GM21367 (cell line): ENCODE measurements around the gene DYNLT4.

Experiments used
- ATAC-seq: cut with Tn5 transposase; IDR thresholded peaks from one replicate; pipeline ENCODE4 v1.9.1; 2021; ENCODE audit not compliant: unreplicated experiment

The DYNLT4 gene

DNA sequence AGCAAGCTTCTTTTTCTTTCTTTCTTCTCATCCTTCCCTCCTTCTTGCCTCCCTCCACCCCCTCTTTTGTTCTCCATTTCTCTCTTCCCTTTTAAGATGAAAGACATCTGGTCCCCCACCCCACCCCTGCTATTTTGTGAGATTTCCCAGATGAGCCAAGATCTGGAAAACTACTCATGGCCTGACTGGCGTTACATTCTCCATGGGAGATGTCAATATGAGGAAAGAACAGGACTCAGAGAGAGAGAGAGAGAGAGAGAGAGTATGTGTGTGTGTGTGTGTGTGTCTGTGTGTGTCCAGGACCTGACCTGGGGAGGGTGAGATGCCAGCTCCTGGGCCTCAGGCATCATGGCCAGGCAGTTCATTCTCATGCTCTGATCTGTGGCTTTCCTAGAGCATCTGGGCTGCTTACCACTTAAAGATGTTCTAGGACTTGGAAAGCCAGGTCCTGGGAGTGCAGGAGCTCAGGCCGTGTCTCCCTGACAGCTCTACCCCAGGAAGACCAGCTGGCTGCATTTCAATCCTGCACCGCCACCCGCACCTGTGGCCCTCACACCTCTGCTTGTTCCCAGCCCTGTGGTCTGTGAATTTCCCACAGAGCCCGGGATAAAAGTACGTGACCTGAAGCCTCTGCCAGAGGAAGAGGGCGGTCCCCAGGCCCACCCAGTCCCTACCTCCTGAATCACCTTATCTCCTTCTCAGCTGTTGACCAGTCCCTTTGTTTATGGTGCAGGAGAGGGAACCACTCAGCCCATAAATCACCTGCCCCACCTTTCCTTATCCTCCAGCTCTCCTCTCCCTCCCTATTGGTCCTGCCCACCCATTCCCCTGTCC lies 16.0 kb downstream of the DYNLT4 start:
- ATAC-seq = no peak

DNA sequence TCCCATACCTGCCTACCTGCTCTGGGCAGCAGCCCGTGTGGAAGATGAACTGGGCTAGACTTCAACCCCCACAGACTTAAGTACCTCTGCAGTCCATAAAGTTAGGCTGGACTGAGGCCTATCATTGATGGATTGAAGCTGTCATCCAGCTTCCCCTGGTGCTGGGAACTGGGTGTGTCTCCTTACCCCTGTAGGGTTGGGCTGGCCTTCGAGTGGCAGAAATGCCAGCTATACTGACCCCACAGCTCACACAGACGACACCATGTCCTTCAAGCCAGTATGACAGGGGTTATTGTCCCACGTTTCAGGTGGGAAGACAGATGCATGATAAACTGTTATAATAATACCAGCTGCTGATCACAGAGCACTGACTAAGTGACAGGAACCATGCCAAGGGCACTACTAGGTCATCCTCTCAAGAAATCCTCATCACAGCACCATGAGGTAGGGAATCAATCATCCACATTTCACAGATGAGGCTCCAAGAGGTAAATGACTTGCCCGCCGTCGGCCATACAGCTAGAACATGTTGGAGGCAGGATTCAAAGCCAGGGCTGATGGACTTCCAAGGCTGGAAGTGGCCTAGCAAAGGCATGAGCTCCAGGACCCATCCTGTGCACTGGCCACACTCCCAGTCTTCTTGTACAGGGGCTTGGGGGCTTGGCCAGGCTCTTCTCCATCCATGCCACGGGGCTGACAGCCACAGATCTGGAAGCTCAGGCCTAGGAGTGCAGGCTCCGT lies 18.9 kb downstream of the DYNLT4 start, which contains the start of gene BEST4:
Gene BEST4 (minus strand): TSS at position 51 of the 741 bp plus-strand sequence. CDS start 465 bp downstream, outside the sequence.
- no peak for ATAC-seq

DNA sequence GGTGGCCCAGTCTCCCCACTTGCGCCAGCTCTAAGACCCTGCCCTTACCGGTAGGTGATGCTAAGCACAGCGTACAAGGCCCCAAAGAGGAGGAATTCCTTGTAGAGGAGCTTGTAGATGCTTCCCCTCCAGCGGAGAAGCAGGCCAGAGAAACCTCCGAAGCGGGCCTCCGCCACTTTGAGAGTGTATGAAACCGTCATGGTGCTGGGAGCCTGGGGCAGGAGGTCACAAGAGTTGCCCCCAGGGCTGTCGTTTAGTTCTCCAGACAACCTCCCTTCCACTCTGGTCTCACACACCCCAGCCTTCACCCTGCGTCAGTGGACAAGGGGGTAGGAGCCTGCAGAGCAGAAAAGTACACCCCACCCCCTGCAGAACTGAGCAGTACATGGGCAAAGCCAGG lies 19.6 kb downstream of the DYNLT4 start:
- ATAC-seq = no peak

DNA sequence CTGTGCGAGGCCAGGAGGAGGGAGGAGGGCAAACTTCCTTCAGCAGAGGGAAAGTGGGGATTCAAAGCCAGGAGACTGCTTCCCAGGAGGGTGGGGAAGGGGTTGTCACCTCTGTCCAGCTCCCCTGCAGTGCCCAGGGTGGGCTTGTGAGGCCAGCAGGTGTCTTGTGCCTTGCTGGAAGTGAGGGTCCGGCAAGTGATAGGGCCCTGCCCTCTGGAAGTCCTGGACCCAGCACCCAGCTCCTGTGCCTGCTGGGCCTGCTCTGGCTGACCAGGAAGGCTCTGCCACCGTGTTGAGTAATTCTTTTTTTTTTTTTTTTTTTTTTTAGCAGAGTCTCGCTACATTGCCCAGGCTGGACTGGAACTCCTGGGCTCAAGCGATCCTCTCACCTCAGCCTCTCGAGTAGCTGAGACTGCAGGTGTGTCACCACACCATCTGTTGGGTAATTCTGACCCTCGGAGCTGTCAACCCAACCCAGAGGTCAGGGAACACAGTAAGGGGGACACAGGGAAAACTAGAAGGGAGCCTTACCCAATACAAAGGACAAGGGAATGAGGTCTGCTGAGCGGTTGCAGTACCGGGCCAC lies 20.2 kb downstream of the DYNLT4 start:
- ATAC-seq = no peak

DNA sequence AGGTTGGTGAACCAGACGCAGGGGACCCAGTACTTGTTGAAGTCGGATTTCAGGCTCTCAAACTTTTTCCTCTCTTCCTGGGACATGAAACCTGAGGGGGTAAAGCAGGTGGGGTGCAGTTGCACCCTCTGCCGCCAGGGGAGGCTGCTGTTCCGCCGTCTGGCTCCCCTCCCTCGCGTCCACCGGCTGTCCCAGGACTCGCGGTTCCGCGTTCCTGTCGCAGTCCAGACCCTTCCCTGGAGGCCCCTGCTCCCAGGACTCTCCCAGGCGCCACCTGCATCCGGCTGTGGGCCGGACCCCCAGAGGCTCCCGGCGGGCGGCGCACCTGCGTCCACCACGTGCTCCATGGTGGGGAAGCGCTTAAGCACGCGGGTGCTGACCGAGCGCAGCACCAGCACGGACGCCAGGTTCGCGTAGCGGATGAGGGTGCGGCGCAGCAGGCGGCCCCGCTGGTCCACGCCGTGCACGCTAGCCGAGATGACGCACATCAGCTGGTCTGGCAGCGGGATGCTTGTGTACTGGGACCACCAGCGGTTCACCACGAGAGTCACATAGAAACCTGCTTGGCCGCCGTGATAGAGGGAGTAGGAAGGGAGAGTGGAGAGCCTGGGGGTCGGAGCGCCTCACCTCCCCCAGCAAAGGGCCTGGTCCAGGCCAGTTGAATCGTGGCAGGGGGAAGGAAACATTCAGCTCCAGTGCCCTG lies 20.9 kb downstream of the DYNLT4 start:
- ATAC-seq = peak; percentile 36

DNA sequence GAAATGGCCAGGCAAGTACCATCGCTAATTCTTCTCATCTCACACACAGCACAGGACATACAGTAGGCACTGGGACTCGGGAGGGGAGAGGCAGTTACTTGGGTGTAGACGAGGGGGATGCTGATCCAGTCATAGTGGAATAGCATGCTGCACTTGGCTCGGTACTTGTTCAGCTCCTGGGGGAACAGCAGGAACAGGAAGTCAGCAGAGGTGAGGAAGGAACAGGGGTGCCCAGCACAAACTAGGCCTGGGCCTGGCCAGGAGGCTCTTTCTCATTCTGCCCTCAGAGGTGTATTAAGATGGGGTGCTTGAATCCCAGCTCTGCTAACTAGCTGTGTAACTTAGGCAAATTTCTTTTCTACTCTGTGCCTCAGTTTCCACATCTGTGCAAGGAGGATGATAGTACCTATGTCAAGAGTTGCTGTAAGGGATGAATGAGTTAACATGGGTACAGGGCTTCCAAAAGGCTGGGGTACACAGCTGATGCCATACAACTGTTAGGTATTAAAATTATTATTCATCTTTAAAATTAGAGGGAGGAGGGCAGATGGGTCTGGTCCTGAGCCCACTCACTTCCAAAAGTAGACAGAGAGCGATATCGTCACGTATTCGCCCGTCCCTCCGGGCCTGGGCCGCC lies 21.5 kb downstream of the DYNLT4 start:
- ATAC-seq = no peak

DNA sequence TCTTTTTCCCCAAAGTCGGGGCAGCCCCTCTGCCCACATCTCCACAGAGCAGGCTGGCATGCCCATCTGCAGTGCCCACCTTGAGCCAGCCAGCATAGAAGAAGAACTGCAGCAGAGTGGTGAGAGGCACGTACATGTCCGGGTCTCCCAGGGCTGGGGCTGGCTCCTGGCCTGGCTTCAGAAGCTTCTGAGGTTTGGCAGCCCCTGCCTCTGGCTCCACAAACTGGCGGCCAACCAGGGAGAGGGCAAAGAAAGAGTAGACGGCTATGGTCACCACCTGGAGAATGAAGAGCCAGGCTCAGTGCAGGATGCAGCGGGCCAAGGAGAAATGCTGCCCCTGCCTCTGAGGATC lies 22.1 kb downstream of the DYNLT4 start:
- ATAC-seq = no peak

DNA sequence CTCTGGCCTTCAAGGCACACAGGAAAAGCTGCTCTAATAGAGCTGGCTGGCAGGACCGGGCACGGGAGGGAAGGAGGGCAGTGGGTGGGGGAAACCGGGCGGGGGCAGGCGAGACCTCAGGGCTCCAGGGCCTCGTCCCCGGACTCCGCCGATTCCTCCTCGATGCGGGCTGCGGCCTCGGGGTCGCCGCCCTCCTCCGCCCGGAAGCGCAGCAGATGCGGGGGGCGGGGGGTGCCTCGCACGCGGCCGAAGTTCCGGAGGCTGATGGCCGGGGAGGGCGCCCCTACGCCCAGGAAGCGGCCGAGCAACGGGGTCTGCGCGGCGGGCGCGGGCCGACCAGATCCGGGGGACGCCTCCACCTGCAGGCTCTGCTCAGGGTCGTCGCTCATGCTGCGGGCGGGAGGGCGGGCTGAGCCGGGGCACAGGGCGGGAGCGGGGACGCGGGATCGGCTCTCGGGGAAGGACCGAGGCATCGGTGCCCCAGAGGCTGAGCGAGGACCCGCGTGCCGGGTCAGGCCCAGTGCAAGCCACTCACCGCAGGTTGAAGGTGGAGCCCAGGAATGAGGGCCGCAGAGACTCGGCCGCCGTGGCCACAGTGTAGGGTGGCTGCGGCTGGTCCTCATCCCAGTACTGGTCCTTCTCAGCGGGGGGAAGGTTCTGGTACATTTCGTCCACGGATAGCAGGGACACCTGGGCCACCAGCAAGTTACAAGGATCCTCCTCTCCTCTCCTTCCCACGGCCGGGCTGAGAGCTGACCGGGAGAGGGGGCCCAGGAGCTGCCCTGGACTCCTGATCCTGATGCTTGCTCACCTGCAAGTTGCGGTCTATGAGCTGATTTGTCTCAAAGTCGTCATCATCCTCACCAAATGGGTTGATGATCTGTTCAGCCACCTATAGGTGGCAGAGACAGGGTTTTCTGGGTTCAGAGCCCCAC lies 22.8 kb downstream of the DYNLT4 start:
- ATAC-seq = no peak

DNA sequence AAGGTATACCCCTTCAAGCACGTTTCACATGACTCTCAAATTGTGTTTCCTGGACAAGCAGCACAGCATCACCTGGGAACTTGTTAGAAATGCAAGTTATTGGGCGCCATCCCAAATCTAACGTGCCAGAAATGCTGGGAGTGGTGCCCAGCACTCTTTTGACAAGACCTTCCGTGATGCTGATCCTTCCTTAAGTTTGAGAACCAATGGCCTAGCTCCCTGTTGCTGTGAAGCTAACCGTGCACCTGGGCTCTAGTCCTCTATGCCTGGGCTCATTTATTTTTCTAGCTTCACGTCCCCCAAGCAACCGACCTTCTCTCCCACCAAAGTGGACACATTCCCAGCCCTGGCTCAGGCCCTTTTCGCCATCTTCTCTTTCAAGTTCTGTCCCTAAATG lies 23.5 kb downstream of the DYNLT4 start:
- ATAC-seq = no peak

DNA sequence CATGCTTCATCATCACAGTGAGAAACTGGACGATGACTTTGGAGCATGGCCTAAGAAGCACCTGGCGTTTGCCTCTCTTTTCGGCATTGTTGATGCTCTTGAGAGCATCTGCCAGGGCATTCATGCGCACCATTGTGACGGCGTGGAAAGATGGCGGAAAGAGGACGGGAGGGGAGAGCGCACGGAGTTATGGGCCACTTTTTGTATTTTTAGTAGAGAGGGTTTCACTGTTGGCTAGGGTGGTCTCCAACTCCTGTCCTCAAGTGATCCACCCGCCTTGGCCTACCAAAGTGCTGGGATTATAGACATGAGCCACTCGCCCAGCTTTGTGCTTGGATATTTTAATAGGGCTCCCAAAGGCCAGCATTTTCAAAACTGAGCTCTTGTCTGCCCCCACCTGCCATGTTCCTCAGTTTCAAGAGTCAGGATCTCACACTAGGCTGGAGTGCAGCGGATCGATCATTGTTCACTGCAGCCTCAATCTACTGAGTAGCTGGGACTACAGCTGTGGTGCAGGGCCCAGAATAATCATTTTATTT lies 26.5 kb downstream of the DYNLT4 start:
- no peak for ATAC-seq

DNA sequence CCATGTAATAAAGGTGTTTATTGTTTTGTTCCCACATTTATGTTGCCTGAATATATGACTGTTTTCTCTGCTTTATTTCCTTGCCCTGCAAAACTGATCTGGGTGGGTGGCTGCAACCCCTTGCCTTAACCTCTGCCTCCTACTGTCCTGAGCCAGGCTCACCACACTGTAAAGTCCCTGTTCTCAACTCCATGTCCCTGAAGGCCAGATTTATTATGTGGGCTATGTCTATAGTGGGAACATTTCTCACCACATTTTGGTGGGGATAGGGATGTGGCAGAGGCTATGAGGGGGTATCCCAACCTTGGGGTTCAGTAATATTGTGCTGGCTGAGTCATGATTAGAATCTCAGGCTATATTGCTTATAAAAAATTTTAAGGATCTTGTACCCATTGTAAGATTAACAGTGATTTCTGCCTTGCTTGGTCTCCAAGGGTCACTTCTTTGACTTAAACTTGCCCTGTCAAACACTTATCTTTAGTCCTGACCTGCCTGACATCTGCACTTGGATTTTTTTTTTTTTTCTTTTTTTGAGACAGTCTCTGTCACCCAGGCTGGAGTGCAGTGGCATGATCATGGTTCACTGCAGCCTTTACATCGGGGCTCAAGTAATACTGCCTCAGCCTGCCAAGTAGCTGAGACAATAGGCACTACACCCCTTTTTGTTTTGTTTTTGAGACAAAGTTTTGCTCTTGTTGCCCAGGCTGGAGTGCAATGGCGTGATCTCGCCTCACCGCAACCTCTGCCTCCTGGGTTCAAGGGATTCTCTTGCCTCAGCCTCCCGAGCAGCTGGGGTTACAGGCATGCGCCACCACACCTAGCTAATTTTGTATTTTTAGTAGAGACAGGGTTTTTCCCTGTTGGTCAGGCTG lies 28.2 kb downstream of the DYNLT4 start:
- ATAC-seq = no peak

DNA sequence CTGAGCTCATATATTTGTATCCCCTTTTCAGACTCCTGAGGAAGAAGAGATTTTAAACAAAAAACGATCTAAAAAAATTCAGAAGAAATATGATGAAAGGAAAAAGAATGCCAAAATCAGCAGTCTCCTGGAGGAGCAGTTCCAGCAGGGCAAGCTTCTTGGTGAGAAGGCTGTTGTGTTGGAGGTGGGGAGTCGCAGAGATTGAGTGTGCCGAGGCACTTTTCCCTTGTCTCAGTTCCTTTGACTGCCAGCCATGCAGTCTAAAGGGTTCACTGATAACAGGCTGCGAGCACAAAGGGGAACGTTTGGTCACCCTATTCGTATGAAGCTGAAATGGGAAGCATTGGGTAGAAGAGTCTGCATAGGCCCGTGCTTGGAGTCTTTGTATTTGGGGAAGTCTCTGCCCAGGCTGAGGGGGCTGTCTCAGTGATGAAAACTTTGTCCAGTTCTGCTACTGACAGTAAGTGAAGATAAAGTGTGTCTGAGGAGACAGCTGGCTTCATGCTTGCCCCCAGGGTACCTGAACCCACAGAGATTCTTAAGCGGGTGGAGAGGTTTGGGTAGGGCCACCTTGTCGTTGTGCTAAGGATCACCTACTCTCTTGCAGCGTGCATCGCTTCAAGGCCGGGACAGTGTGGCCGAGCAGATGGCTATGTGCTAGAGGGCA lies 29.0 kb downstream of the DYNLT4 start:
- ATAC-seq = no peak

DNA sequence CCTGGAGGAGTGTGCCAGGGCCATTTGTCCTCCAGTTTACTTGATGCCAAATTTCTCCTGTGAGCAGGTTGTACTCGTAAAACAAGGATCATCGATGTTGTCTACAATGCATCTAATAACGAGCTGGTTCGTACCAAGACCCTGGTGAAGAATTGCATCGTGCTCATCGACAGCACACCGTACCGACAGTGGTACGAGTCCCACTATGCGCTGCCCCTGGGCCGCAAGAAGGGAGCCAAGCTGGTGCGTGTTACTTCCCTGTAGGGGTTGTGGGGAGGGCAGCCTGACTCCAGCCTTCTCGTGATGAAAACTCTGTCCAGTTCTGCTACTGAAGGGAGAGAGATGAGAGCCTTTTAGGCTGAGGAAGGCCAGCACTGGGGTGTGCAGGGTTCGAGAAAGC lies 29.6 kb downstream of the DYNLT4 start:
- ATAC-seq = no peak

DNA sequence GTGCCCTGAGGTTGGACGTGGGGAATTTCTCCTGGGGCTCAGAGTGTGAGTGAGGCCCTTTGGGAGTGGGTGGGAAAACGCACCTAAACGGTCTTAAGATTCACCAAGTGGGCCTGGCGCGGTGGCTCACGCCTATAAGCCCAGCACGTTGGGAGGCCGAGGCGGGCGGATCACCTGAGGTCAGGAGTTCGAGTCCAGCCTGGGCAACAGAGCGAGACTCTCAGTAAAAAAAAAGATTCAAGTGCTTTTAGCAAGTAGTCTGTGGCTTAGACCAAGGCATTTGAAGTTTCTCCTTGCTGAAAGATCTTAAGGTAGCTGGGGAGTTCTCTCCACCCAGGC lies 30.5 kb downstream of the DYNLT4 start:
- no peak for ATAC-seq

DNA sequence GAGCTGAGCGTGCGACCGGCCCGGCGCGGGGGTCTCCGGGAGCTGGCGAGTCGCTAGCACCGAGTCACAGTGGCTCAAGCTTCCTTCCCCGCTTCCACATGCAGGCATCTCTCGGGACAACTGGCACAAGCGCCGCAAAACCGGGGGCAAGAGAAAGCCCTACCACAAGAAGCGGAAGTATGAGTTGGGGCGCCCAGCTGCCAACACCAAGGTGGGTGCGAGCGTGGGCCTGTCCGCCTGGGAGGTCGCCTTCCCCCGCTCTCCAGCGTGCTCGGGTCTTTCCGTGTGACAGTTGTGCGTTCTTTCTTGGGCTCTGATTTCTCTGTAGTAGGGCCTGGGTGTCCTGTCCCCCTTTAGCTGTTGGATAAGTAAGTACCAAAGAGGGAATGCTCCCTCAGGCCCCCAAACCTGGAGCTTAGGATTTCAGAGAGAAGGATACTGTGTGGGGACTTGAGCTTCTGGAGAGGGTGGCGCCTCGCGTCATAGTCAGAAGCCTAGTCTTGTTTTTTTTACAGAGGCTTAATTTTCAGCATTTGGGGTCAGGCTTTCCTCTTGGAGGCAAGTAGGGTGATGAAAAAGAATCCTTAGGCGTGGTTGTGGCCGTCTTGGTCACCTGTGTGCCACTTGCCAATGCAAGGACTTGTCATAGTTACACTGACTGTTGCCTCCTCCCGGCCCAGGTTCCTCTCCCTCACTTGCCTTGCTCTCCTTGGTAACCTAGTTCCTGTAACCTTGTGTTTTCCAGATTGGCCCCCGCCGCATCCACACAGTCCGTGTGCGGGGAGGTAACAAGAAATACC lies 31.0 kb downstream of the DYNLT4 start:
- ATAC-seq = no peak

DNA sequence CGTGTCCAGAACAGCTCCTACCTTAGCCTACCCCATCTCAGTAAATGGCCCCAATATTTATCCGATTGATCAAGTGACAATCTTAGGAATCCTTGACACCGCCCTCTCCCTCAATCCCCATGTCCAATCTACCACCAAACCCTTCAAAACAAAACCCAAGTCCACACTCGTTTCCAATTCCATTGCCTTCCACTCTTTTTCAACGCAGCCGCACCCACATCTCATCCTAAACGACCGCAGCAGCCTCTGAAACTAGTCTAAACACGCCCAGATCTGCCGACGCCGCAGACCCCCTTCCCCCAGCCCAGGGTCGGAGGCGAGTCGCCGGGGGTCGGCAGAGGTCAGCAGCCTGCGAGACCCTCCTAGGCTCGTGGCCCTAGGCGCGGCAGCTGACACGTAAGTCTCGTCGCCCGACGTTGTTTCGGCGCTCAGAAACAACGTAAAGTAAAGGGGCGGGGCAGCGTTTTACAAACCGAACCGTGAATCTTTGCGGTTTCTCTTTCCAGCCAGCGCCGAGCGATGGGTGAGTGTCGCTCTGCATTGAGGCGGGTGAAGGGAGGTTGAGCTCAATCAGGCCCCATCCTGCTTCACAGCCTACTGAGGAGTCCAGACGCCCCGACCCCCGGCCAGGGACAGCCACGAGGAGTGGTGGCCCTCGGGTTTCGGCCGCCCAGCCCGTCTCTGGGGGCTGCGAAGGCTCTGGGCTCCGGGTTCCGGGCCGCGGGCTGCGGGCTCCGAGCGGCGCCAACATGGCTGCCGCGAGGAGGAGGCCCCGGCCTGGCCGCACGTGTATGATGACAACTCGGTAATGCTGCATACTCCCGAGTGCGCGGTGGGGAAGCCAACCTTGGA lies 31.8 kb downstream of the DYNLT4 start, which contains the start of gene RPS8:
Gene RPS8 (plus strand): TSS at position 463 of the 852 bp plus-strand sequence. CDS start 57 bp downstream, at position 520.
- peak; percentile 80 for ATAC-seq
